ENCODE data around the gene TCF25. TPM values are rescaled to one million over a fixed set of nuclear protein-coding genes. Genes with fewer than 3 reads are reported as not detected.

Gene TCF25
- total RNA-seq, 4 donors from 2014 or later, result 60.3 to 221 (median 126) TPM

- no peak for DNase-seq
- Histone ChIP-seq H3K9me3 (no peaks in the 10 kb centered on the region), H3K36me3 (no peaks in the 10 kb centered on the region), H3K27ac (no peak overlapping the region), H3K4me1 (no peaks in the 10 kb centered on the region), H3K27me3 (no peaks in the 10 kb centered on the region), H3K4me3 (no peak overlapping the region)
- intact Hi-C loops (cut with DNase I; ENCODE audit: low total_unique reads), result no loop called here
- TF ChIP-seq POLR2A (IDR thresholded peaks at IDR 0.05) (no peak), CTCF (IDR thresholded peaks at IDR 0.05) (no peak)
Observed at GRCh38 chr16:89893642-89894548, 20.5 kb downstream of the TCF25 start.

GRCh38 chr16:89895482-89896250, 22.3 kb downstream of the TCF25 start:
- H3K4me3 ChIP-seq, result no peak overlapping the region
- no peak for TF ChIP-seq CTCF (IDR thresholded peaks at IDR 0.05)
- TF ChIP-seq POLR2A (IDR thresholded peaks at IDR 0.05), result no peak
- no peaks in the 10 kb centered on the region for H3K36me3 ChIP-seq
- no peak for DNase-seq
- intact Hi-C loops (cut with DNase I; ENCODE audit: low total_unique reads), result no loop called here
- H3K9me3 ChIP-seq, result no peaks in the 10 kb centered on the region
- no peak overlapping the region for H3K27ac ChIP-seq
- no peaks in the 10 kb centered on the region for H3K4me1 ChIP-seq
- no peaks in the 10 kb centered on the region for H3K27me3 ChIP-seq

GRCh38 chr16:89897204-89897603, 23.8 kb downstream of the TCF25 start:
- DNase-seq, result no peak
- Histone ChIP-seq H3K9me3 (no peaks in the 10 kb centered on the region), H3K4me1 (no peaks in the 10 kb centered on the region), H3K27me3 (no peaks in the 10 kb centered on the region), H3K4me3 (no peak overlapping the region), H3K27ac (no peak overlapping the region), H3K36me3 (no peaks in the 10 kb centered on the region)
- intact Hi-C loops (cut with DNase I; ENCODE audit: low total_unique reads), result no loop called here
- no peak for TF ChIP-seq CTCF (IDR thresholded peaks at IDR 0.05)
- no peak for TF ChIP-seq POLR2A (IDR thresholded peaks at IDR 0.05)

GRCh38 chr16:89898201-89898967, 25.0 kb downstream of the TCF25 start:
- intact Hi-C loops (cut with DNase I; ENCODE audit: low total_unique reads), result no loop called here
- H3K36me3 ChIP-seq, result no peaks in the 10 kb centered on the region

More at GRCh38 chr16:89898201-89898967, 25.0 kb downstream of the TCF25 start:
- Histone ChIP-seq H3K27ac (no peak overlapping the region), H3K4me3 (no peak overlapping the region), H3K27me3 (no peaks in the 10 kb centered on the region), H3K9me3 (no peaks in the 10 kb centered on the region), H3K4me1 (no peaks in the 10 kb centered on the region)
- TF ChIP-seq POLR2A (IDR thresholded peaks at IDR 0.05), result no peak
- TF ChIP-seq CTCF (IDR thresholded peaks at IDR 0.05), result no peak
- DNase-seq, result no peak

All from uterus (tissue), 4 donors.